Smooth muscle cell of the pulmonary artery (primary cell): ENCODE data around the gene TMEM242. TPM values are rescaled to one million over a fixed set of nuclear protein-coding genes. Genes with fewer than 3 reads are reported as not detected.

Experiments used
- total RNA-seq: library from RNA; depleted of rRNA; stranded (reverse); fragments of >200 nt; gene quantifications from 2 replicates; pipeline ENCODE4 v1.2.3, GENCODE V29; 2014

The TMEM242 gene
- total RNA-seq, result 6.7 and 7.0 TPM in 2 replicates

DNA sequence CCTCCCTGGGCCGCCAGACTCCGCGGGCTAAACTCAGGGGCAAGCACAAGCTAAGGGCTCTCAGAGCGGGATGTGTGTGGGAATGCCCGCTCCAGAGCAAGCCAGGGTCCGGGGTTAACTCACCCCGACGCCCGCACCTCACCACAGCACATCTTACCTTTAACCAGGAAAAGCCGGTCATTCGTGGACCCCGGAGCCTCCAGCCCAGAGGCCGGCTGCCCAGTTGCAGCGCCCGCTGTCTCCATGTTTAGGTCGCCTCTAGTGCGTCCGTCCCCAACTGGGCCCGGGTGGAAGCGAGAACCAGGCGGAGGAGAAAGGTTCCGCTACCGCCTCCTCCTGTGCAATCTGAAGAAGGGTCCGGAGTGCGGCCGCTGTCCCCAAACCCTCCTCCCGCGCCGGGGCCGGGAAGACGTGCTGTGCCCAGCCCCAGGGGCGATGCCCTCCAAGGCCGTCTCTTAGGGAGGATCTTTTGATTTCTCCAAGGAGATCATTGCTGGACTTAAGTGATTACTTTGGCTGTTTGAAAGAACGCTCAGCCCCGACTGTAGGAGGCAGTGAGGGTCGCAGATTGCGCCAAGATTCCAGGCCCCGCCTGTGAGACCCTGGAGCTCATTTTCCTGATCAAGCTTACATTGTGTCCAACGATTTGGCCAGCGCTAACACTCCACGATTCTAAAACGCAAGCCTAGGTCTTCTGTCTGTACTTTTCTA, at the start of gene TMEM242:
Gene TMEM242 (minus strand): TSS at position 265 of the 711 bp plus-strand sequence. CDS start 20 bp downstream, at position 245.

Other genes with a start within 250 kb of the TMEM242 start
- gene ZDHHC14, start 57.7 kb upstream of the TMEM242 start, total RNA-seq, result 3.7 and 6.0 TPM in 2 replicates